Measurements from ENCODE around the gene ABI3.
"Not testable (repeated sequence)": the region's sequence is repeated elsewhere in the genome, so short reads cannot be mapped to it uniquely, and the experiment has no call there.

ABI3 gene

GRCh38 chr17:49210158-49211029 is at the start of gene ABI3, which contains the start of gene GNGT2:
ABI3 (plus strand) TSS chr17:49210707; CDS start chr17:49210725, 18 bp downstream.
GNGT2 (minus strand) TSS chr17:49210574; CDS start chr17:49207422, 3,152 bp downstream.
- DNase-seq (ENCODE audit: low read depth in 2 of 2): no peak

DNA sequence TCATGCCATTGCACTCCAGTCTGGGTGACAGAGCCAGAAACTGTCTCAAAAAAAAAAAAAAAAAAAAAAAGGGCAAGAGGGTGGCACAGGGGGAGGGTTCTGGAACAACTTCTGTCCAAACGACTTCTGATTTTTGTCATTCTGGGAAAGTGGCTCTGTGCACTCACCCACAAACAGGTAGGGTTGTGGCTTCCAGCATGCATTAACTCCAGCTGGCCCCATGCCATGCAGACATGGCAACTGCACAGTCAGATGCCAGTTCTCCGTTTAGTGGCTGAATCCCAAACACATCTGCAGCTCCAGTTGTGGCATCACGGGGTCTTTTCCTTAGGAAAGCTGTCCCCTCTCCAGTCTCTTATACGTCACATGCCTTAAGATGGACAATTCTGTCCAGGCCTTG is 47.6 kb upstream of the ABI3 start:
- DNase-seq (ENCODE audit: low read depth in 2 of 2): no peak

DNA sequence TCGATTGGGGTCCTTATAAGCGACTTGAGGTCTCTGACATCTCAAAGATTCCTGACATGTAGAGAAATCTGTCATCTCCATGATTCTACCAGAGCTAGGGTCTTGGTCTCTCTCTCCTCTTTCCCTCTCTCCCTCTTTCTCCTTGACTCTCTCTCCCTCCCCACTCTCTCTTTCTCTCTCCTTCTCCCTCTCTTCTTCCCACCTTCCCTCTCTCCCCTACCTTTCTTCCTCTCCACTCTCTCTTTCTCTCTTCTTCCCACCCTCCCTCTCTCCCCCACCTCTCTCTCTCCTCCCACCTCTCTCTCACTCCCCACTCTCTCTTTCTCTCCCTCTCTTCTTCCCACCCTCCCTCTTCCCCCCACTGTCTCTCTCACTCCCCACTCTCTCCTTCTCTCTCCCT is 45.4 kb upstream of the ABI3 start:
- DNase-seq (ENCODE audit: low read depth in 2 of 2): no peak

- no peak for DNase-seq (ENCODE audit: low read depth in 2 of 2)
Observed at GRCh38 chr17:49168706-49169105, 41.8 kb upstream of the ABI3 start.

DNA sequence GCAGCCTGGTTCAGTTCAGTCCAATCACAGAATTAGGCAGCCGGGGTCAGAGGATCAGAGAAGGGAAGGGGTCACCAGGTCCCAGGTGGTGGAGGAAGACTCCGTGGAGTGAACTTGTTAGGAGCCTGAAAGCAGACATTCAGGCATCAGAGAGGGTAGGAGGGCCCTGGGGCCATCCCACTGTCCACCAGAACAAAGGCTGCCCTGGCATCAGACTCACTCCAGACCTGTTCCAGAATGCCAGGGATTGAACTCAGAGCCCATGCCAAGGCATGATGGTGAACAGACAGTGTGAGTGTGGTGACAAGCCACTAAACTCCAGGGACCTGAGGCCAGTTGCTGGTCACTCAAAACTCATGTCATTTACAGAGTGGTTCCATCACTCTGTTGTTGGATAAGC is 40.3 kb upstream of the ABI3 start:
- no peak for DNase-seq (ENCODE audit: low read depth in 2 of 2)

DNA sequence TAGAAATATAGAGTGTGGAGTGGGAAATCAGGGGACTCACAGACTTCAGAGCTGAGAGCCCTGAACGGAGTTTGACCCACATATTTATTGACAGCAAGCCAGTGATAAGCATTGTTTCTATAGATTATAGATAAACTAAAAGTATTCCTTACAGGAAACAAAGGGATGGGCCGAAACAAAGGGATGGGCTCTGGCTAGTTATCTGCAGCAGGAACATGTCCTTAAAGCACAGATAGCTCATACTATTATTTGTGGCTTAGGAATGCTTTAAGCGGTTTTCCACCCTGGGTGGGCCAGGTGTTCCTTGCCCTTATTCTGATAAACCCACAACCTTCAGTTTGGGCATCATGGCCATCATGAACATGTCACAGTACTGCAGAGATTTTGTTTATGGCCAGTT is 39.8 kb upstream of the ABI3 start:
- not testable (repeated sequence) for DNase-seq (ENCODE audit: low read depth in 2 of 2)

GRCh38 chr17:49175978-49176377 is 34.5 kb upstream of the ABI3 start:
- DNase-seq (ENCODE audit: low read depth in 2 of 2): not testable (repeated sequence)

DNA sequence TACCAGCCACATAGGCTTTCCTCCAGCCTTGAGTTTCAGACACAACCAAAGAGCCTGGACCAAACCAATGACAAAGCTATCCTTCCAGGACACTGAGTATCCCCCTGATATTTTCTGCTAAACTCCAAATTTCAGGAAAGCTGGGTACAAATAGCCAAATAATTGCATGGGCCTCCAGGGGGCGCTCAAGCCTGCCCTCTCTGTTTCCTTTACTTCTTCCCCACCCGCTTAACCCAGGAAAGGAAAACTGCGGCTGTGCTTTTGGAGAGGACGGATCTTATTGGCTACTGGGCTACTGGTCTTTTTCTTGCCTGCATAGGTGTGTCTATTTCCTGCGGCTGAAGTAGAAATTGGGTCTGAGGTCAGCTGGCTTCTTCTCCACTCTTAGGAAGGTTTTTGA is 30.2 kb upstream of the ABI3 start:
- DNase-seq (ENCODE audit: low read depth in 2 of 2): peak; percentile 26 to 54

DNA sequence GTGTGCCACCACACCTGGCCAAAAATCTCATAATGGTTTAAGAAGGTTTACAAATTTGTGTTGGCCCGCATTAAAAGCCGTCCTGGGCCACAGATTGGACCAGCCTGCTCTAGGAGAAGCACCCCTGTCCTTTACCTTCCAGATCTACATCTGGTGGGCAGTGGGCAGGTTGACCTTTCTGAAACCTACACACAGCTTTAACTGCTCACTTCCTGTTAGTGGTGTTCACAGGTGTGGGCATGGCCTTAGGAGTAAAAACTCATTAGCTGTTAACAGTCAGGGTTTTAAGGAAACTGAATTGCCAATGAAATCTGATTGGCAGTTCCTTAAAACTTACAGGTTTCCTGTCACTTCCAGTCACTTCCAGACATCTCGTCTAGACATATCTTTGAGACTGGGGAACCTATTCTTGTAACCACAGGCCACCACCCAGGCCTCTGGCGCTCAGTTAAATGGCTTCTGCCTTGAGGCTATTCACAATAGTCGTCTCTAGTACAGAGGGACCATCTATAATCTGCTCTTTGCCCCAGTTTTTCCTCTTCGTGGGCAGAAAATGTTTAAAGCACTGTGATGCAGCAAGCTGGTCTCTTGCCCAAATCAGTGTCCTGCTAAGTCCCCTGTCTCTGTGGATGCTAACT is 29.4 kb upstream of the ABI3 start:
- DNase-seq (ENCODE audit: low read depth in 2 of 2): no peak

- no peak for DNase-seq (ENCODE audit: low read depth in 2 of 2)
Observed at GRCh38 chr17:49183341-49183740, 27.2 kb upstream of the ABI3 start.

GRCh38 chr17:49183801-49184200 is 26.7 kb upstream of the ABI3 start:
- no peak for DNase-seq (ENCODE audit: low read depth in 2 of 2)

GRCh38 chr17:49184522-49184921 is 26.0 kb upstream of the ABI3 start:
- not testable (repeated sequence) for DNase-seq (ENCODE audit: low read depth in 2 of 2)

GRCh38 chr17:49185381-49185780 is 25.1 kb upstream of the ABI3 start:
- not testable (repeated sequence) for DNase-seq (ENCODE audit: low read depth in 2 of 2)

DNA sequence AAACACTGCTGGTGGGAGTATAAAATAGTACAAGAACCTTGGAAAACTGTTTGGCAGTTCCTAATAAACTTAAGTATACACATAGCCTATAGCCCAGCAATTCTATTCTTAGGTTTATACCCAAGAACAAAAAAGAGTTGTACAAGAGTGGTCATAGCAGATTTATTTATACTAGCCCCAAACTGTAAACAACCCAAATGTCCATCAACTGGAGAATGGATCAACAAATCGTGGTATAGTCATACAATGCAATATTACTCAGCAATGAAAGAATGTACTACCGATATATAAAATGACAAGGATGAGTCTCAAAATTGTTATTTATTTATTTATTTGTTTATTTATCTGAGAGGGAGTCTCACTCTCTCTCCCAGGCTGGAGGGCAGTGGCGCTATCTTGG is 23.2 kb upstream of the ABI3 start:
- no peak for DNase-seq (ENCODE audit: low read depth in 2 of 2)

GRCh38 chr17:49190932-49191331 is 19.6 kb upstream of the ABI3 start:
- no peak for DNase-seq (ENCODE audit: low read depth in 2 of 2)

GRCh38 chr17:49191409-49191916 is 19.0 kb upstream of the ABI3 start:
- DNase-seq (ENCODE audit: low read depth in 2 of 2): no peak

- DNase-seq (ENCODE audit: low read depth in 2 of 2): peak; percentile 92
Observed at GRCh38 chr17:49191917-49192741, 18.4 kb upstream of the ABI3 start.

DNA sequence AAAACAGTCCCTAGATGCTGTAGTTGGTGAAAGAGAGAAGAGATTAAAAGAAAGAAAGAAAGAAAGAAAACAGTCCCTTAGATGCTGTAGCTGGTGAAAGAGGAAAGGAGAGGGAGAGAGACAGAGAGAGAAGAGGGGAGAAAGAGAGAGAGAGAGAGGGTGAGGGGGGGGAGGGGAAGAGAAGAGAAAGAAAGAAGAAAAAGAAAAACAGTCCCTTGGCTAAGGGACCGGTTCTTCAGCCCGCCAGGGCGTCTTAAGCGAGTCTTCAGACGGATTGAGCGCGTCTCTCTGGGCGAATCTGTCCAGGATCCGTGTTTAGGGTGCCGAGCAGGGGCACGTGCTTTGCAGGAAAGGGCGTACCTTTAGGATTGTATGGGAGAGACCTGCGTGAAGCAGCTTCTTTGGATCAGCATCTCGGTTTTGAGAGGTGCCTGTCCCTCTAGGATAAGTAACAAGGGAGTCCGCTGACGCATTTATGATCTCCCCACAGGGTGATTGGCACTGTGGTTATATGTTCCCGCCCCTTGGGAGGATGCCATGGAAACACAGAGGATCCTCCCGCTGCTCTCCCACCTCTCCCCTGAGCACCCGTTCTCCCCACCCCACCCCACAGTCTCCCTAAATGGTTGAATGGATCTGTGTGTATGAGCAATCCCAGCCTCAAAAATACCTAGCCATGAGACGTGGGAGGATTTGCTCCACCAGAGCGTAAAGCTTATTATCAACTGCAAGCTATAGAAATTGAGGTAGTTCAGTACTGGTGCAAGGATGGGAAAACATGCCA is 16.8 kb upstream of the ABI3 start:
- no peak for DNase-seq (ENCODE audit: low read depth in 2 of 2)

DNA sequence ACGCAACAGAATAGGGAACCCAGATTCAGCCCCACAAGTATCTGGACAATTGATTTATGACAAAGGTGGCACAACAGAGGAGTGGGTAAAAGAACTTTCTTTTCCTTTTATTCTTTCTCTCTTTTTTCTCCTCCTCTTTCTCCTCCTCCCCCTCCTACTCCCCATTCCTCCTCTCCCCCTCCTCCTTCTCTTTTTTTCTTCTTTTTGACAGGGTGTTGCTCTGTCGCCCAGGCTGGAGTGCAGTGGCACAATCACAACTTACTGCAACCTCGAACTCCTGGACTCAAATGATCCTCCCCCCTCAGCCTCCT is 16.3 kb upstream of the ABI3 start:
- no peak for DNase-seq (ENCODE audit: low read depth in 2 of 2)

GRCh38 chr17:49195751-49196150 is 14.8 kb upstream of the ABI3 start:
- DNase-seq (ENCODE audit: low read depth in 2 of 2): no peak

DNA sequence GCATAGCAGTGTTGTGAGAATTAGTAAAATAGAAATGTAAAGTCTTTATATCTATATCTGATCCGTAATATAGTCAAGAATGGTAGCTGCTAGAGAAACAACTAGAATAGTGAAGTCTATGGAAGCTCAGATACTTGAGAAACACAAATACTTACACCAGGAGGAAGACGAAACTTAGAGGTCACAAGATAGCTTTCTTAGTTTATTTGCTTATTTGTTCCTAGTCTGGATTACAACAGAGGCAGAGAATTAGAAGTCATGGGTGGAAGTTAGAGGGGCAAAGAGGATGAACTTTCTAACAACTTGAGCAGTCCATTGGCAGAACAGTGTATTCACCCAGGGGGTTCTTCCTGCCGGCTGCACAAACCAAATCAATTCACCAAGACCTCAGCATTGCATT is 14.0 kb upstream of the ABI3 start:
- no peak for DNase-seq (ENCODE audit: low read depth in 2 of 2)
